ENCODE data around the gene PDE5A. TPM values are rescaled to one million over a fixed set of nuclear protein-coding genes. Genes with fewer than 3 reads are reported as not detected.

PDE5A gene
- polyA plus RNA-seq, 1 of the 3 experiments (the other 2 are of a cell fraction), result 6.4 TPM

DNA sequence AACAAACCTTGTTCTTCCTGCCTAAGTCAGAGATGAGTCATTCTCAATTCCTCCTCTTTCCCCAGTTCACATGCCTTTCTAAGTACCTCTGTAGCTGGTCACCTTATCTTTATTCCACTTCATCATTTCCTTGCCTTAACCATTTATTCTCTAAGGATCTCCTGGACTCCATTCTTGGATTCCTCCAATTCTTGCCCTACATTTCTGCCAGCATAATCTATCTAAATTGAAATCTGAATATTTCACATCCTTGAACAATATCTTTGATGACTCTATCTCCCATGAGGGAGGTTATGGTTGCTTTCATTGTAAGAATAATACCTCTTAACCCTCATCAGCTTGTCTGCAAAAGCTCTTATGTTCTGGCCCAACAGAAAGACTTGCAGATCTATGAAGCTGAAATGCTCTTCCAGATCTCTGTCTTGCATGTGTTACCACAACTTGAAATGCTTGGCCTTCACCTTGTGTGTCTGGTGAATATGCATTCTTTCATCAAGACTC lies 28.6 kb upstream of the PDE5A start:
- Histone ChIP-seq H3K27ac (ENCODE audit: low read depth in 2 of 2, low read length in 1 of 2) (no peak overlapping the region), H3K4me1 (ENCODE audit: control insufficient read depth in 1 of 2, insufficient read depth in 2 of 2, low read depth in 1 of 2, low read length in 1 of 2) (peaks cover 0 to 9% of the 10 kb centered on the region in 2 experiments; a peak in 2 of 4 replicates), H3K9me2 (no peaks in the 10 kb centered on the region), H3K27me3 (ENCODE audit: insufficient read depth) (no peaks in the 10 kb centered on the region), H3K79me2 (ENCODE audit: insufficient read depth) (no peaks in the 10 kb centered on the region), H3F3A (replicated peaks; ENCODE audit: insufficient read depth) (no peaks in the 10 kb centered on the region), H3K4me3 (ENCODE audit: low read depth in 2 of 2, low read length in 1 of 2) (no peak overlapping the region), H3K9me3 (no peaks in the 10 kb centered on the region), H3K4me2 (no peak overlapping the region), H4K20me1 (ENCODE audit: insufficient read depth) (no peaks in the 10 kb centered on the region), H3K36me3 (replicated peaks in 1 of 2; ENCODE audit: control insufficient read depth in 1 of 2, insufficient read depth in 2 of 2, low read length in 1 of 2) (no peaks in the 10 kb centered on the region), H3K9ac (no peak overlapping the region), H2AFZ (ENCODE audit: low read depth) (no peak overlapping the region)
- no peak for DNase-seq
- no peak for TF ChIP-seq RXRA (IDR thresholded peaks at IDR 0.05; ENCODE audit: borderline replicate concordance, low read depth)
- no peak for TF ChIP-seq GATA2 (CRISPR knock-in tag; IDR thresholded peaks at IDR 0.05)
- TF ChIP-seq EZH2phosphoT487 (IDR thresholded peaks at IDR 0.05; ENCODE audit: borderline replicate concordance, low read depth), result no peak
- no peak for TF ChIP-seq MXI1 (IDR thresholded peaks at IDR 0.05; ENCODE audit: low read depth, low read length)
- TF ChIP-seq FOXJ3 (CRISPR knock-in tag; IDR thresholded peaks at IDR 0.05), result no peak
- no peak for TF ChIP-seq FOXM1 (IDR thresholded peaks at IDR 0.05; ENCODE audit: low read depth)
- TF ChIP-seq SMC3 (IDR thresholded peaks at IDR 0.05; ENCODE audit: low read depth, low read length), result no peak
- TF ChIP-seq, protein P1, sequence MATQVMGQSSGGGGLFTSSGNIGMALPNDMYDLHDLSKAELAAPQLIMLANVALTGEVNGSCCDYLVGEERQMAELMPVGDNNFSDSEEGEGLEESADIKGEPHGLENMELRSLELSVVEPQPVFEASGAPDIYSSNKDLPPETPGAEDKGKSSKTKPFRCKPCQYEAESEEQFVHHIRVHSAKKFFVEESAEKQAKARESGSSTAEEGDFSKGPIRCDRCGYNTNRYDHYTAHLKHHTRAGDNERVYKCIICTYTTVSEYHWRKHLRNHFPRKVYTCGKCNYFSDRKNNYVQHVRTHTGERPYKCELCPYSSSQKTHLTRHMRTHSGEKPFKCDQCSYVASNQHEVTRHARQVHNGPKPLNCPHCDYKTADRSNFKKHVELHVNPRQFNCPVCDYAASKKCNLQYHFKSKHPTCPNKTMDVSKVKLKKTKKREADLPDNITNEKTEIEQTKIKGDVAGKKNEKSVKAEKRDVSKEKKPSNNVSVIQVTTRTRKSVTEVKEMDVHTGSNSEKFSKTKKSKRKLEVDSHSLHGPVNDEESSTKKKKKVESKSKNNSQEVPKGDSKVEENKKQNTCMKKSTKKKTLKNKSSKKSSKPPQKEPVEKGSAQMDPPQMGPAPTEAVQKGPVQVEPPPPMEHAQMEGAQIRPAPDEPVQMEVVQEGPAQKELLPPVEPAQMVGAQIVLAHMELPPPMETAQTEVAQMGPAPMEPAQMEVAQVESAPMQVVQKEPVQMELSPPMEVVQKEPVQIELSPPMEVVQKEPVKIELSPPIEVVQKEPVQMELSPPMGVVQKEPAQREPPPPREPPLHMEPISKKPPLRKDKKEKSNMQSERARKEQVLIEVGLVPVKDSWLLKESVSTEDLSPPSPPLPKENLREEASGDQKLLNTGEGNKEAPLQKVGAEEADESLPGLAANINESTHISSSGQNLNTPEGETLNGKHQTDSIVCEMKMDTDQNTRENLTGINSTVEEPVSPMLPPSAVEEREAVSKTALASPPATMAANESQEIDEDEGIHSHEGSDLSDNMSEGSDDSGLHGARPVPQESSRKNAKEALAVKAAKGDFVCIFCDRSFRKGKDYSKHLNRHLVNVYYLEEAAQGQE (IDR thresholded peaks at IDR 0.05; ENCODE audit: low read depth, low read length), result no peak
- TF ChIP-seq EP300 (IDR thresholded peaks at IDR 0.05; ENCODE audit: borderline replicate concordance in 1 of 2, low read depth in 1 of 2, low read length in 1 of 2), result no peak
- no peak for TF ChIP-seq MEF2A (IDR thresholded peaks at IDR 0.05; ENCODE audit: borderline replicate concordance, low read depth)
- no peak for TF ChIP-seq FOSL2 (IDR thresholded peaks at IDR 0.05; ENCODE audit: borderline replicate concordance, low read depth)
- no peak for TF ChIP-seq GABPA (IDR thresholded peaks at IDR 0.05; ENCODE audit: low read depth)
- TF ChIP-seq, protein P2, sequence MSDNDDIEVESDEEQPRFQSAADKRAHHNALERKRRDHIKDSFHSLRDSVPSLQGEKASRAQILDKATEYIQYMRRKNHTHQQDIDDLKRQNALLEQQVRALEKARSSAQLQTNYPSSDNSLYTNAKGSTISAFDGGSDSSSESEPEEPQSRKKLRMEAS (IDR thresholded peaks at IDR 0.05; ENCODE audit: low read depth), result no peak
- no peak for TF ChIP-seq NRF1 (IDR thresholded peaks at IDR 0.05; ENCODE audit: low read depth, low read length)
- no peak for TF ChIP-seq TAF1 (IDR thresholded peaks at IDR 0.05; ENCODE audit: borderline replicate concordance, low read depth, low read length)
- POLR2A ChIA-PET, result no interaction called here
- CTCF ChIA-PET, result interaction anchor here (1.9 to 5.2 kb wide), 2 partner anchors 11 to 29 kb away, joined by 4 to 34 read pairs; partner anchors contain the start of gene PDE5A

All from SK-N-SH (cell line).